Breast epithelium (tissue), 3 donors: ENCODE data around the gene FOXL1.

Experiments used
- POLR2AphosphoS5 ChIP-seq, 3 donors: sonication (generic); formaldehyde crosslinking; IDR thresholded peaks; one replicate each; pipeline ENCODE4 v1.6.1; 2017; ENCODE audit warnings: antibody characterized with exemption in 3 of 3
- TF ChIP-seq, protein P1 (sequence below), 3 donors: fragments of 450-650 bp; IDR thresholded peaks; one replicate each; pipeline ENCODE4 v1.5.1; 2016 to 2017; ENCODE audit warnings: antibody characterized with exemption in 3 of 3, mild to moderate bottlenecking in 3 of 3, moderate library complexity in 3 of 3

DNA sequence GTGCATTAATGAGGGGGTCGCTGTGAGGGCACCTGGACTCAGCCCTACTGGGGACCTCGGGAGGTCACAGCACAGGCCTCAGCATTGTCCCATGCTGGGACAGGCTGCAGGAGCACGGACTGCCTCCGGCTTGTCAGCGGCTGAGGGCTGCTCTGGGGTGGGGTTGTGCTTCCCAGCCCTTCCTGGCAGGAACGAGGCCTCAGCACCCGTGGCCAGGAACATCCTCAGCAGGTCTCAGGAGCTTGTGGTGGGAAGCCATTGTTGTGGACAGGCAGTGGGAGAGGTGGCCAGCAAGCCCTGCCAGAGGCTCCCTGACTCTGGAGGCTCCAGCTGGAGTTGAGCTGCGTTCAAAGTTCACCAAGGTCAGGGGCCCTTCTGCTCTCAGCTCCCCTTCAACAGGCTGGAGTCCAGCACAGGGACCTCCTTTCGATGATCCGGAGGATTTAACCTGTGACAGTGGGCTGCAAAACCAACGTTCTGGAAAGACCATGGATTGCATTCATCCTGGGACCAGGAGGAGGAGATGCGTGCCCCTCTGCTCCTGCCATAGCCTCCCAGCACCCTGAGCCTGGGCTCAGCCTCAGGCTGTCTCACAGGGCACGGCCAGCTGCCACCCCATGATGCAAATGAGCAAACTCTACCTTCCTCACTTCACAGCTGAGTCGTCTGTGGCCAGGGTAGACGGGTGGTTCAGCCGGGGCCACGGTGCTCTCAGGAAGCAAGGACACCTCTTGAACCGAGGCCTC is 32.6 kb downstream of the FOXL1 start:
- TF ChIP-seq, protein P1, sequence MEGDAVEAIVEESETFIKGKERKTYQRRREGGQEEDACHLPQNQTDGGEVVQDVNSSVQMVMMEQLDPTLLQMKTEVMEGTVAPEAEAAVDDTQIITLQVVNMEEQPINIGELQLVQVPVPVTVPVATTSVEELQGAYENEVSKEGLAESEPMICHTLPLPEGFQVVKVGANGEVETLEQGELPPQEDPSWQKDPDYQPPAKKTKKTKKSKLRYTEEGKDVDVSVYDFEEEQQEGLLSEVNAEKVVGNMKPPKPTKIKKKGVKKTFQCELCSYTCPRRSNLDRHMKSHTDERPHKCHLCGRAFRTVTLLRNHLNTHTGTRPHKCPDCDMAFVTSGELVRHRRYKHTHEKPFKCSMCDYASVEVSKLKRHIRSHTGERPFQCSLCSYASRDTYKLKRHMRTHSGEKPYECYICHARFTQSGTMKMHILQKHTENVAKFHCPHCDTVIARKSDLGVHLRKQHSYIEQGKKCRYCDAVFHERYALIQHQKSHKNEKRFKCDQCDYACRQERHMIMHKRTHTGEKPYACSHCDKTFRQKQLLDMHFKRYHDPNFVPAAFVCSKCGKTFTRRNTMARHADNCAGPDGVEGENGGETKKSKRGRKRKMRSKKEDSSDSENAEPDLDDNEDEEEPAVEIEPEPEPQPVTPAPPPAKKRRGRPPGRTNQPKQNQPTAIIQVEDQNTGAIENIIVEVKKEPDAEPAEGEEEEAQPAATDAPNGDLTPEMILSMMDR (IDR thresholded peaks at IDR 0.05) = no peak
- TF ChIP-seq POLR2AphosphoS5 (IDR thresholded peaks at IDR 0.05) = no peak
